Gastroesophageal sphincter (tissue), 4 donors: ENCODE measurements around the gene RAP1A. TPM values are rescaled to one million over a fixed set of nuclear protein-coding genes. Genes with fewer than 3 reads are reported as not detected.

ENCODE experiments used
- ATAC-seq: fragments of 150-250 bp; one replicate; pipeline ENCODE4 v1.9.1; 2016; ENCODE audit warnings: mild to moderate bottlenecking, moderate library complexity
- H3K27ac ChIP-seq, 4 donors: fragments of 200-600 bp; sonication (generic) in 3 of 4; 1 replicate in 3 of 4; 2 replicates in 1 of 4; pipeline ENCODE4 v1.5.1; 2016 to 2019
- H3K27me3 ChIP-seq: fragments of 200-600 bp; sonication (generic); one replicate; pipeline ENCODE4 v1.5.1; 2019
- H3K36me3 ChIP-seq, 2 donors: fragments of 200-600 bp; sonication (generic); one replicate each; pipeline ENCODE4 v1.5.1; 2019; ENCODE audit warnings: control low read depth in 1 of 2
- H3K4me1 ChIP-seq, 3 donors: fragments of 200-600 bp; sonication (generic); 1 replicate in 2 of 3; 2 replicates in 1 of 3; pipeline ENCODE4 v1.5.1; 2016 to 2019; ENCODE audit warnings: control low read depth in 2 of 3
- H3K4me3 ChIP-seq, 2 donors: fragments of 200-600 bp; sonication (generic); one replicate each; pipeline ENCODE4 v1.5.1; 2019; ENCODE audit warnings: mild to moderate bottlenecking in 1 of 2, moderate library complexity in 1 of 2
- H3K9me3 ChIP-seq, 3 donors: fragments of 200-600 bp; sonication (generic); one replicate each; pipeline ENCODE4 v1.5.1; 2017 to 2019; ENCODE audit warnings: control low read depth in 2 of 3
- CTCF ChIP-seq, 4 experiments: fragments of 200-600 bp in 2 of 4; fragments of 450-650 bp in 2 of 4; sonication (generic) in 1 of 4; IDR thresholded peaks; one replicate each; pipeline ENCODE4 v1.5.1; 2017 to 2019; ENCODE audit warnings: antibody characterized with exemption in 4 of 4, mild to moderate bottlenecking in 2 of 4, moderate library complexity in 2 of 4
- EP300 ChIP-seq: sonication (generic); formaldehyde crosslinking; IDR thresholded peaks from one replicate; pipeline ENCODE4 v1.6.1; 2017; ENCODE audit warnings: antibody characterized with exemption, mild to moderate bottlenecking
- POLR2A ChIP-seq, 2 donors: fragments of 450-650 bp; IDR thresholded peaks; one replicate each; pipeline ENCODE4 v1.6.1; 2017; ENCODE audit warnings: antibody characterized with exemption in 2 of 2, mild to moderate bottlenecking in 2 of 2, moderate library complexity in 1 of 2
- POLR2AphosphoS5 ChIP-seq: sonication (generic); formaldehyde crosslinking; IDR thresholded peaks from one replicate; pipeline ENCODE4 v1.6.1; 2017; ENCODE audit warnings: antibody characterized with exemption
- WGBS, 2 donors: methylation state at CpG; one replicate each; pipeline ENCODE4 v1.1.5; 2018; ENCODE audit warnings: low coverage in 1 of 2; 5-methylcytosine and 5-hydroxymethylcytosine counted together
- total RNA-seq, 4 donors: library from RNA; depleted of rRNA; stranded (reverse); fragments of >200 nt; gene quantifications; one replicate each; pipeline ENCODE4 v1.1.0, GENCODE V29; 2016

RAP1A gene
- total RNA-seq, 4 donors from 2014 or later = 177 to 268 (median 214) TPM

DNA sequence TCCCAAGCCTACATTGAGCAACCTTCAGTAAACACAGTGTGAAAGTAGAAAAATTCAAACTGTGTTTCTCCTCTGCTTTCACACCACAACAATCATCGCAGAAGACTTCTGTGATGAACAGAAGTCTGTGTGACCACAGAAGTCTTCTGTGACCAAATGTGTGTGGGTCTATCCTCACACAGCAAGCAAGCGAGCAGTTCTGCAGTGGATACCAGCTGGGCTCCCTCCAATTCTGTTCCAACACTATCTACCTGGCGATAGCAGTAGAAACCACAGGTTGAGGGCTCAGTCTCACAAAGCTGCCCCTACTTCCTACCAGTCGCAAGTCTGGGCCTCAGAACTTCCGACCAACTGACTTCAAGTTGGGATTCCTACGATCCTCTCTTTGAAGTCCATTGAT lies 21.0 kb upstream of the RAP1A start:
- H3K36me3 ChIP-seq = no peaks in the 10 kb centered on the region
- peak overlapping the region in 3 of 4 donors; percentile 77 to 83 (median 78) for H3K27ac ChIP-seq
- no peaks in the 10 kb centered on the region for H3K9me3 ChIP-seq
- H3K4me1 ChIP-seq = peaks cover 16 to 67% (median 19%) of the 10 kb centered on the region in 3 donors
- TF ChIP-seq POLR2A (IDR thresholded peaks at IDR 0.05) (no peak), CTCF (IDR thresholded peaks at IDR 0.05) (no peak), EP300 (no peak), POLR2AphosphoS5 (no peak)
- no peaks in the 10 kb centered on the region for H3K27me3 ChIP-seq
- no peak overlapping the region for H3K4me3 ChIP-seq
- no peak for ATAC-seq
- WGBS, 2 donors = 82 to 88% methylated on average over 2 to 5 of the region's 6 CpGs

DNA sequence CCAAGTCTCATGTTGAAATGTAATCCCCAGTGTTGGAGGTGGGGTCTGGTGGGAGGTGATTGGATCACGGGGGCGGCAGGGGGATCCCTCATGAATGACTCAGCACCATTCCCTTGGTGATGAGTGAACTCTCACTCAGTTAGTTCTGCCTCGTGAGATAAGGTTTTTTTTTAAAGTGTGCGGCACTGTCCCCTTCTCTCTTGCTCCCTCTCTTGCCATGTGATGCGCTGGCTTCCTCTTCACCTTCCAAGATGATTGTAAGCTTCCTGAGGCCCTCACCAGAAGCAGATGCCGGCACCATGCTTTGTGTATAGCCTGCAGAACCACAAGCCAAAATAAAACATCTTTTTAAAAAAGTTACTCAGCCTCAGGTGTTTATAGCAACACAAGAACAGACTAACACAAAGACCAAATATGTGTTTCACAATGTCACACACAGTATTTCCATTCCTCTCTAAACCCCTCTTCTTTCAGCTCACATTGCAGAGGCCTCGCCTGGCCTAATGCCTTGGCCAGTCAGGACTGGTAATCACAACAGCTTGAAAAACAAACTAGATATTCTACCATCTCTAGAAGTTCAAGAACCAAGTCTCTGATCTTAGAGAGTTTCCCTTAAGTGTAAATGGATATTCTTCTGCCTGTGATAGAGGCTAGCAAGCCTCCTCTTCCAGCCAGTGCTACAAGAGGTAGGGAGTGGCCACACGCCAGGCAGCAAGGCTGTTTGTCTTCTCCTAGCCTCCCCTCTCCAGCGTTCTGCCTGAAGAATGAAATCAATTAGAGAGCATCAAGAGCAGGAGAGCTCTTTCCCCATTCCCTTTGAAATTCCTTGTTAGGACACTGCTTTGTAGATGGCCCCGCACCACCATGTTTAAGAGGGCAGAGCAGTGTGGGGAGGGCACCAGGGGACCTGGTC lies 19.6 kb upstream of the RAP1A start:
- ATAC-seq = no peak
- Histone ChIP-seq H3K36me3 (no peaks in the 10 kb centered on the region), H3K27ac (peak overlapping the region in 2 of 4 donors; percentile 10 to 27), H3K4me3 (no peak overlapping the region), H3K4me1 (peaks cover 13 to 67% (median 19%) of the 10 kb centered on the region in 3 donors), H3K9me3 (no peaks in the 10 kb centered on the region), H3K27me3 (no peaks in the 10 kb centered on the region)
- TF ChIP-seq EP300 = no peak
- no peak for TF ChIP-seq POLR2AphosphoS5
- WGBS, 2 donors = 52 to 76% methylated on average over 5 to 9 of the region's 10 CpGs

GRCh38 chr1:111600886-111601386 lies 18.7 kb upstream of the RAP1A start:
- H3K9me3 ChIP-seq = no peaks in the 10 kb centered on the region
- H3K4me1 ChIP-seq = peaks cover 15 to 67% (median 18%) of the 10 kb centered on the region in 3 donors
- no peak overlapping the region for H3K4me3 ChIP-seq
- no peak for TF ChIP-seq POLR2A (IDR thresholded peaks at IDR 0.05)
- TF ChIP-seq CTCF (IDR thresholded peaks at IDR 0.05) = no peak
- TF ChIP-seq POLR2AphosphoS5 = no peak
- no peak for TF ChIP-seq EP300
- ATAC-seq = no peak
- peak overlapping the region in 1 of 4 donors; percentile 27 for H3K27ac ChIP-seq
- no peaks in the 10 kb centered on the region for H3K36me3 ChIP-seq
- 78 to 87% methylated on average over 5 of the region's 6 CpGs for WGBS, 2 donors
- H3K27me3 ChIP-seq = no peaks in the 10 kb centered on the region

- TF ChIP-seq EP300 = no peak
- TF ChIP-seq POLR2AphosphoS5 = no peak
- no peak for TF ChIP-seq POLR2A (IDR thresholded peaks at IDR 0.05)
- no peak for TF ChIP-seq CTCF (IDR thresholded peaks at IDR 0.05)
- H3K27ac ChIP-seq = no peak overlapping the region
Observed at GRCh38 chr1:111602302-111602701, 17.3 kb upstream of the RAP1A start.

GRCh38 chr1:111602974-111603373 lies 16.6 kb upstream of the RAP1A start:
- H3K4me1 ChIP-seq = peaks cover 9 to 56% (median 18%) of the 10 kb centered on the region in 3 donors
- TF ChIP-seq POLR2AphosphoS5 (no peak), CTCF (IDR thresholded peaks at IDR 0.05) (no peak), EP300 (no peak), POLR2A (IDR thresholded peaks at IDR 0.05) (no peak)
- H3K36me3 ChIP-seq = no peaks in the 10 kb centered on the region
- no peak for ATAC-seq
- H3K27ac ChIP-seq = no peak overlapping the region
- H3K27me3 ChIP-seq = no peaks in the 10 kb centered on the region
- no peak overlapping the region for H3K4me3 ChIP-seq
- no peaks in the 10 kb centered on the region for H3K9me3 ChIP-seq
- WGBS, 2 donors = no CpG with 5 or more reads among the region's 4 CpGs

More at GRCh38 chr1:111602302-111602701, 17.3 kb upstream of the RAP1A start:
- Histone ChIP-seq H3K27me3 (no peaks in the 10 kb centered on the region), H3K9me3 (no peaks in the 10 kb centered on the region), H3K4me1 (peaks cover 12 to 63% (median 18%) of the 10 kb centered on the region in 3 donors), H3K4me3 (no peak overlapping the region), H3K36me3 (no peaks in the 10 kb centered on the region)
- ATAC-seq = no peak
